GM12865 (cell line): ENCODE data around the gene SLC2A9.
"Not testable (repeated sequence)": the region's sequence is repeated elsewhere in the genome, so short reads cannot be mapped to it uniquely, and the experiment has no call there.

Experiments
- DNase-seq: peaks from one replicate; pipeline ENCODE4 v3.0.0; 2010; ENCODE audit warnings: low read depth
- H3K4me3 ChIP-seq: 2 replicates; pipeline ENCODE4 v1.5.1; 2011; ENCODE audit warnings: mild to moderate bottlenecking, low read depth, low read length, control low read depth
- CTCF ChIP-seq: IDR thresholded peaks from 2 replicates; pipeline ENCODE4 v1.5.1; 2011; ENCODE audit warnings: low read length, control low read depth, low read depth, inconsistent platforms; ENCODE audit not compliant: insufficient read depth; ENCODE audit errors: missing control alignments

Gene SLC2A9

GRCh38 chr4:9792381-9792780, 228.9 kb downstream of the SLC2A9 start:
- no peak overlapping the region for H3K4me3 ChIP-seq
- no peak for TF ChIP-seq CTCF
- DNase-seq = no peak

GRCh38 chr4:9785891-9786290, 235.4 kb downstream of the SLC2A9 start:
- not testable (repeated sequence) for H3K4me3 ChIP-seq, DNase-seq

GRCh38 chr4:9782136-9782436, 239.2 kb downstream of the SLC2A9 start:
- DNase-seq = no peak
- no peak for TF ChIP-seq CTCF
- no peak overlapping the region for H3K4me3 ChIP-seq

- DNase-seq = no peak
- no peak for TF ChIP-seq CTCF
- H3K4me3 ChIP-seq = no peak within 1 kb of the TSS
These were observed 239.8 kb downstream of the SLC2A9 start, which contains the start of gene DRD5 for GRCh38 chr4:9781343-9782135. Gene DRD5, plus strand, starts transcription at chr4:9781634. Its CDS starts 396 bp downstream, at chr4:9782030.
